IMR-90 (cell line): ENCODE results near the gene PRPF6. TPM values are rescaled to one million over a fixed set of nuclear protein-coding genes. Genes with fewer than 3 reads are reported as not detected.

ENCODE experiments used
- ATAC-seq: fragments of 200-7000 bp; cut with Tn5 transposase; 2 replicates; pipeline ENCODE4 v1.9.1; 2020; ENCODE audit warnings: low read depth, mild to moderate bottlenecking, moderate library complexity
- BruUV-seq: library from RNA; stranded (reverse); fragments of 400-500 nt; replicated peaks from 2 replicates; lab custom pipeline; 2021; lab: Mats Ljungman, UMichigan
- CTCF ChIA-PET: fragments of 300-600 bp; formaldehyde crosslinking; extraction: SDS; loops from one replicate; lab custom pipeline; 2021; ENCODE audit warnings: antibody characterized with exemption; lab: Yijun Ruan, JAX
- POLR2A ChIA-PET: fragments of 300-600 bp; sonication (Branson Sonifier 250); formaldehyde crosslinking; loops from one replicate; lab custom pipeline; 2022; ENCODE audit warnings: antibody characterized with exemption; ENCODE audit not compliant: unreplicated experiment; lab: Charles Lee
- DNase-seq: peaks from one replicate; pipeline ENCODE4 v3.0.0; 2013
- H2AFZ ChIP-seq: replicated peaks from 2 replicates; pipeline ENCODE3; 2013; ENCODE audit warnings: low read length, mild to moderate bottlenecking; ENCODE audit not compliant: poor library complexity
- H2AK5ac ChIP-seq: 2 replicates; pipeline ENCODE4 v1.6.1; 2013; ENCODE audit warnings: low read depth, low read length, inconsistent platforms
- H2AK9ac ChIP-seq: replicated peaks from 2 replicates; pipeline ENCODE3; 2013; ENCODE audit warnings: mild to moderate bottlenecking, low read depth, low read length, moderate library complexity; ENCODE audit not compliant: poor library complexity
- H2BK120ac ChIP-seq: 2 replicates; pipeline ENCODE4 v1.6.1; 2013; ENCODE audit warnings: low read depth, low read length, inconsistent platforms
- H2BK15ac ChIP-seq: 3 replicates; pipeline ENCODE4 v1.6.1; 2013; ENCODE audit warnings: low read depth, low read length, inconsistent platforms
- H2BK20ac ChIP-seq: 2 replicates; pipeline ENCODE4 v1.6.1; 2013; ENCODE audit warnings: low read depth, mild to moderate bottlenecking, inconsistent platforms, low read length, moderate library complexity
- H2BK5ac ChIP-seq: 2 replicates; pipeline ENCODE4 v1.6.1; 2013; ENCODE audit warnings: mild to moderate bottlenecking, low read depth, low read length, inconsistent platforms; ENCODE audit not compliant: poor library complexity, severe bottlenecking
- H3K14ac ChIP-seq: replicated peaks from 2 replicates; pipeline ENCODE4 v1.6.1; 2013; ENCODE audit warnings: low read depth, low read length, inconsistent platforms
- H3K18ac ChIP-seq: 2 replicates; pipeline ENCODE4 v1.6.1; 2013; ENCODE audit warnings: low read depth, low read length, control low read depth
- H3K23ac ChIP-seq: 2 replicates; pipeline ENCODE4 v1.6.1; 2013; ENCODE audit warnings: low read depth, low read length, inconsistent platforms
- H3K27ac ChIP-seq: 2 replicates; pipeline ENCODE4 v1.5.1; 2013; ENCODE audit warnings: mild to moderate bottlenecking, control low read depth, low read length; ENCODE audit not compliant: insufficient read depth
- H3K27me3 ChIP-seq: 2 replicates; pipeline ENCODE4 v1.6.1; 2013; ENCODE audit warnings: low read length; ENCODE audit not compliant: control insufficient read depth, insufficient read depth
- H3K36me3 ChIP-seq: 2 replicates; pipeline ENCODE4 v1.6.1; 2013; ENCODE audit warnings: low read length, mixed read lengths; ENCODE audit not compliant: control insufficient read depth, insufficient read depth
- H3K4ac ChIP-seq: 2 replicates; pipeline ENCODE4 v1.6.1; 2013; ENCODE audit warnings: low read depth, low read length, inconsistent platforms
- H3K4me1 ChIP-seq: 2 replicates; pipeline ENCODE4 v1.6.1; 2013; ENCODE audit warnings: low read length, mixed read lengths; ENCODE audit not compliant: control insufficient read depth, insufficient read depth
- H3K4me2 ChIP-seq: 2 replicates; pipeline ENCODE4 v1.6.1; 2013; ENCODE audit warnings: low read depth, mild to moderate bottlenecking, control low read depth, low read length, moderate library complexity
- H3K4me3 ChIP-seq: 2 replicates; pipeline ENCODE4 v1.5.1; 2013; ENCODE audit warnings: low read depth, mild to moderate bottlenecking, control low read depth, low read length, moderate library complexity; ENCODE audit not compliant: insufficient read depth
- H3K56ac ChIP-seq: 2 replicates; pipeline ENCODE4 v1.6.1; 2013; ENCODE audit warnings: low read length, inconsistent platforms; ENCODE audit not compliant: insufficient read depth; ENCODE audit errors: extremely low read depth
- H3K79me1 ChIP-seq, 2 experiments: 2 replicates each; pipeline ENCODE4 v1.6.1; 2013; ENCODE audit warnings: low read length in 2 of 2, inconsistent platforms in 1 of 2, low read depth in 1 of 2
- H3K9ac ChIP-seq: 2 replicates; pipeline ENCODE4 v1.6.1; 2013; ENCODE audit warnings: low read depth, low read length, control low read depth
- H3K9me1 ChIP-seq: 2 replicates; pipeline ENCODE4 v1.6.1; 2013; ENCODE audit warnings: low read length, inconsistent platforms; ENCODE audit not compliant: insufficient read depth
- H3K9me3 ChIP-seq: 2 replicates; pipeline ENCODE4 v1.6.1; 2013; ENCODE audit warnings: low read length; ENCODE audit not compliant: control insufficient read depth, insufficient read depth
- H4K20me1 ChIP-seq: 2 replicates; pipeline ENCODE4 v1.6.1; 2013; ENCODE audit warnings: low read length, inconsistent platforms; ENCODE audit not compliant: insufficient read depth
- H4K5ac ChIP-seq: 2 replicates; pipeline ENCODE4 v1.6.1; 2013; ENCODE audit warnings: mild to moderate bottlenecking, low read depth, low read length, control low read depth
- H4K8ac ChIP-seq, 2 experiments: 2 replicates each; pipeline ENCODE4 v1.6.1; 2013; ENCODE audit warnings: low read depth in 2 of 2, low read length in 2 of 2, control low read depth in 1 of 2, inconsistent platforms in 1 of 2
- H4K91ac ChIP-seq: 2 replicates; pipeline ENCODE4 v1.6.1; 2013; ENCODE audit warnings: low read depth, low read length, inconsistent platforms; ENCODE audit not compliant: insufficient read depth
- BHLHE40 ChIP-seq: fragments of 150-350 bp; IDR thresholded peaks from 2 replicates; pipeline ENCODE4 v1.6.1; 2016; ENCODE audit warnings: mild to moderate bottlenecking, low read depth, low read length
- CEBPB ChIP-seq: IDR thresholded peaks from 2 replicates; pipeline ENCODE4 v1.6.1; 2012; ENCODE audit warnings: low read depth, low read length, improper control_type of control experiment
- CHD1 ChIP-seq: IDR thresholded peaks from 2 replicates; pipeline ENCODE4 v1.6.1; 2012; ENCODE audit warnings: low read depth, low read length, improper control_type of control experiment
- CTCF ChIP-seq: conservative IDR thresholded peaks from 2 replicates; pipeline ENCODE4 v1.5.1; 2012; ENCODE audit warnings: mild to moderate bottlenecking, low read depth, low read length, improper control_type of control experiment
- ELK1 ChIP-seq: fragments of 150-350 bp; IDR thresholded peaks from 2 replicates; pipeline ENCODE4 v1.6.1; 2016; ENCODE audit warnings: low read depth, mild to moderate bottlenecking, low read length, moderate library complexity, borderline replicate concordance
- FOS ChIP-seq: fragments of 150-350 bp; IDR thresholded peaks from 2 replicates; pipeline ENCODE4 v1.6.1; 2016; ENCODE audit warnings: low read depth, low read length
- MAFK ChIP-seq: IDR thresholded peaks from 2 replicates; pipeline ENCODE4 v1.6.1; 2012; ENCODE audit warnings: low read depth, low read length, improper control_type of control experiment
- MAZ ChIP-seq: IDR thresholded peaks from 2 replicates; pipeline ENCODE4 v1.6.1; 2012; ENCODE audit warnings: low read depth, mild to moderate bottlenecking, low read length, improper control_type of control experiment, moderate library complexity, borderline replicate concordance
- MXI1 ChIP-seq: IDR thresholded peaks from 2 replicates; pipeline ENCODE4 v1.6.1; 2012; ENCODE audit warnings: low read depth, mild to moderate bottlenecking, low read length, moderate library complexity, borderline replicate concordance
- NFE2L2 ChIP-seq: fragments of 150-350 bp; IDR thresholded peaks from 2 replicates; pipeline ENCODE4 v1.6.1; 2016; ENCODE audit warnings: low read depth, mild to moderate bottlenecking, low read length
- POLR2A ChIP-seq: IDR thresholded peaks from 2 replicates; pipeline ENCODE4 v1.6.1; 2012; ENCODE audit warnings: mild to moderate bottlenecking, low read depth, low read length
- RAD21 ChIP-seq: IDR thresholded peaks from 2 replicates; pipeline ENCODE4 v1.6.1; 2012; ENCODE audit warnings: low read length, improper control_type of control experiment
- RCOR1 ChIP-seq: IDR thresholded peaks from 2 replicates; pipeline ENCODE4 v1.6.1; 2012; ENCODE audit warnings: mild to moderate bottlenecking, low read length, improper control_type of control experiment; ENCODE audit not compliant: insufficient replicate concordance
- RFX5 ChIP-seq: IDR thresholded peaks from 2 replicates; pipeline ENCODE4 v1.8.0; 2012; ENCODE audit warnings: low read depth, mild to moderate bottlenecking, low read length, moderate library complexity
- SMC3 ChIP-seq: fragments of 150-350 bp; IDR thresholded peaks from 2 replicates; pipeline ENCODE4 v1.6.1; 2016; ENCODE audit warnings: low read depth, mild to moderate bottlenecking, antibody characterized with exemption, low read length, moderate library complexity
- USF2 ChIP-seq: fragments of 150-350 bp; IDR thresholded peaks from 2 replicates; pipeline ENCODE4 v1.6.1; 2017; ENCODE audit warnings: mild to moderate bottlenecking, antibody characterized with exemption, low read length, low read depth
- WGBS, 2 experiments: methylation state at CpG; one replicate each; pipeline versions ENCODE4 v1.1.5 to v1.1.7; 2013; ENCODE audit warnings: missing lambda C conversion rate in 2 of 2; ENCODE audit not compliant: insufficient read length in 1 of 2; ENCODE audit errors: extremely low coverage in 2 of 2; 5-methylcytosine and 5-hydroxymethylcytosine counted together
- dilution Hi-C: fragments of 300-500 bp; cut with HindIII; formaldehyde crosslinking; loops from one replicate; pipeline ENCODE4 v1.14.3; 2018; ENCODE audit warnings: low sequenced_read_pairs; ENCODE audit not compliant: unreplicated experiment
- in situ Hi-C: fragments of 300-500 bp; cut with MboI; formaldehyde crosslinking; loops from 3 replicates; pipeline ENCODE4 v1.14.3; 2019; ENCODE audit warnings: low sequenced_read_pairs, inconsistent platforms, mixed read lengths
- intact Hi-C: fragments of 100-400 bp; cut with micrococcal nuclease; formaldehyde crosslinking; loops from 2 replicates; pipeline ENCODE4 v1.10.0; 2022
- polyA plus RNA-seq, 3 experiments: library from polyadenylated mRNA; depleted of rRNA; stranded (reverse); fragments of >200 nt; gene quantifications; 2 replicates each; pipeline ENCODE4 v1.2.3, GENCODE V29; 2012; ENCODE audit warnings: low replicate concordance in 1 of 3
- total RNA-seq: library from RNA; depleted of rRNA; stranded (reverse); fragments of >200 nt; gene quantifications from 2 replicates; pipeline ENCODE4 v1.2.3, GENCODE V29; 2012

Gene PRPF6
- total and polyA plus RNA-seq, 2 of the 4 experiments (the other 2 are of a cell fraction) = 43.5 to 71.3 TPM

- Histone ChIP-seq H4K8ac (no peak overlapping the region), H3K9ac (no peak overlapping the region), H3K9me3 (no peaks in the 10 kb centered on the region), H3K27ac (no peak overlapping the region), H2BK20ac (no peak overlapping the region), H3K4ac (no peak overlapping the region), H3K36me3 (peaks cover 78% of the 10 kb centered on the region), H3K56ac (no peak overlapping the region), H3K27me3 (no peaks in the 10 kb centered on the region), H2BK5ac (no peak overlapping the region), H3K9me1 (no peaks in the 10 kb centered on the region), H3K79me1 (peaks cover 0 to 3% of the 10 kb centered on the region in 2 experiments; a peak in 2 of 4 replicates), H4K20me1 (peaks cover 3% of the 10 kb centered on the region; the same call in 1 of the 2 replicates), H4K91ac (no peak overlapping the region), H2AK5ac (no peak overlapping the region), H3K4me1 (no peaks in the 10 kb centered on the region), H3K18ac (no peak overlapping the region), H3K14ac (no peak overlapping the region), H3K23ac (no peak overlapping the region), H2BK120ac (no peak overlapping the region), H2AK9ac (no peak overlapping the region), H3K4me3 (no peak overlapping the region), H2AFZ (no peak overlapping the region), H4K5ac (no peak overlapping the region), H2BK15ac (no peak overlapping the region), H3K4me2 (no peak overlapping the region)
- POLR2A ChIA-PET = no interaction called here
- CTCF ChIA-PET = interaction anchor here (1.1 kb wide), 1 partner anchor 10 kb away, joined by 3 read pairs; no protein-coding TSS in a partner anchor
- in situ Hi-C loops = no loop called here
- BruUV-seq = no TSS peak
- dilution Hi-C loops = no loop called here
- 92% methylated on average over 16 of the region's 24 CpGs; no CpG with 5 or more reads in 1 of the 2 experiments for WGBS, 2 experiments
- DNase-seq (no peak), ATAC-seq (no peak)
- no peak for TF ChIP-seq CTCF
- no peak for TF ChIP-seq FOS
- no peak for TF ChIP-seq BHLHE40
- TF ChIP-seq CEBPB = no peak
- TF ChIP-seq NFE2L2 = no peak
- TF ChIP-seq RFX5 = no peak
- TF ChIP-seq POLR2A = no peak
- no peak for TF ChIP-seq RAD21
- TF ChIP-seq CHD1 = no peak
- no peak for TF ChIP-seq MXI1
- TF ChIP-seq RCOR1 = no peak
- TF ChIP-seq MAZ = no peak
- no peak for TF ChIP-seq ELK1
- no peak for TF ChIP-seq MAFK
- TF ChIP-seq SMC3 = no peak
- TF ChIP-seq USF2 = no peak
- intact Hi-C loops = no loop called here
Measured at GRCh38 chr20:64027981-64028685, 47.2 kb downstream of the PRPF6 start.
